ENCODE data around the gene HSPA12B.

Gene HSPA12B

GRCh38 chr20:3795511-3796468 is 63.3 kb downstream of the HSPA12B start, which contains the start of gene CDC25B:
CDC25B (plus strand) TSS chr20:3796310; CDS start chr20:3796532, 222 bp downstream.
- TF ChIP-seq POLR2A (IDR thresholded peaks at IDR 0.05; ENCODE audit: extremely low read depth, insufficient read length) (peak; percentile 46), MYC (IDR thresholded peaks at IDR 0.05; ENCODE audit: low read depth, low read length) (peak; percentile 75)
- TF ChIP-seq, protein P1, sequence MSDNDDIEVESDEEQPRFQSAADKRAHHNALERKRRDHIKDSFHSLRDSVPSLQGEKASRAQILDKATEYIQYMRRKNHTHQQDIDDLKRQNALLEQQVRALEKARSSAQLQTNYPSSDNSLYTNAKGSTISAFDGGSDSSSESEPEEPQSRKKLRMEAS (IDR thresholded peaks at IDR 0.05; ENCODE audit: low read depth, low read length), result peak; percentile 90
- TF ChIP-seq, protein P2, sequence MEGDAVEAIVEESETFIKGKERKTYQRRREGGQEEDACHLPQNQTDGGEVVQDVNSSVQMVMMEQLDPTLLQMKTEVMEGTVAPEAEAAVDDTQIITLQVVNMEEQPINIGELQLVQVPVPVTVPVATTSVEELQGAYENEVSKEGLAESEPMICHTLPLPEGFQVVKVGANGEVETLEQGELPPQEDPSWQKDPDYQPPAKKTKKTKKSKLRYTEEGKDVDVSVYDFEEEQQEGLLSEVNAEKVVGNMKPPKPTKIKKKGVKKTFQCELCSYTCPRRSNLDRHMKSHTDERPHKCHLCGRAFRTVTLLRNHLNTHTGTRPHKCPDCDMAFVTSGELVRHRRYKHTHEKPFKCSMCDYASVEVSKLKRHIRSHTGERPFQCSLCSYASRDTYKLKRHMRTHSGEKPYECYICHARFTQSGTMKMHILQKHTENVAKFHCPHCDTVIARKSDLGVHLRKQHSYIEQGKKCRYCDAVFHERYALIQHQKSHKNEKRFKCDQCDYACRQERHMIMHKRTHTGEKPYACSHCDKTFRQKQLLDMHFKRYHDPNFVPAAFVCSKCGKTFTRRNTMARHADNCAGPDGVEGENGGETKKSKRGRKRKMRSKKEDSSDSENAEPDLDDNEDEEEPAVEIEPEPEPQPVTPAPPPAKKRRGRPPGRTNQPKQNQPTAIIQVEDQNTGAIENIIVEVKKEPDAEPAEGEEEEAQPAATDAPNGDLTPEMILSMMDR (IDR thresholded peaks at IDR 0.05; ENCODE audit: low read depth, low read length), result peak; percentile 23
- peak within 1 kb of the TSS; percentile 81 for H3K4me3 ChIP-seq (ENCODE audit: low read depth, low read length)
- DNase-seq (ENCODE audit: low read depth), result peak; percentile 95

DNA sequence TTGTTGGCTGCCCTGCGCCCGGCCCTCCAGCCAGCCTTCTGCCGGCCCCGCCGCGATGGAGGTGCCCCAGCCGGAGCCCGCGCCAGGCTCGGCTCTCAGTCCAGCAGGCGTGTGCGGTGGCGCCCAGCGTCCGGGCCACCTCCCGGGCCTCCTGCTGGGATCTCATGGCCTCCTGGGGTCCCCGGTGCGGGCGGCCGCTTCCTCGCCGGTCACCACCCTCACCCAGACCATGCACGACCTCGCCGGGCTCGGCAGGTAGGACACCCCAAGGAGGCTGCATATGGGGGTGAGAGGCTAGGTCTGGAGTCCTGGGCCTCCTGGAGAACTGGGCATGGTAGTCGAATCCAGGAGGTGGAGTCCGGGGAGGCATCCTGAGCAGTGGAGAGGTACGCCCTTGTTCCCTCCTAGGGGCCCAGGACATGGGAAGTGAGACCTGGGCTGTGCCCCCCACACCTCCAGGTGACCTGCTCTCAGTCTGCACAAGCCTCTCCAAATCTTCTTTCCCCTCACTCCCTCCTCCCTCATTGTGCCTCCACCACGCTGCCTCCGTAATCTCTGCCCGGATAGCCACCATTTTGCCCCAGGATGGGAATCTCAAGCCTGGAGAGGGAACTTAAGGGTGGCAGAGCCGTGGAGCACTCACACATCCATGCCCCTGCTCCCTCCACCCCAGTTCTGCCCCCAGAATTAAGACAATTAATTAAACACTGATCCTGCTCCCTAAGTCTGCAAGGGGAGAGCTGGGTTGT is 64.2 kb downstream of the HSPA12B start:
- no peak for DNase-seq (ENCODE audit: low read depth)
- TF ChIP-seq, protein P1 (IDR thresholded peaks at IDR 0.05; ENCODE audit: low read depth, low read length), result no peak
- TF ChIP-seq, protein P2 (IDR thresholded peaks at IDR 0.05; ENCODE audit: low read depth, low read length), result no peak
- TF ChIP-seq MYC (IDR thresholded peaks at IDR 0.05; ENCODE audit: low read depth, low read length) (no peak), POLR2A (IDR thresholded peaks at IDR 0.05; ENCODE audit: extremely low read depth, insufficient read length) (no peak)
- H3K4me3 ChIP-seq (ENCODE audit: low read depth, low read length), result peak overlapping the region; percentile 77

GRCh38 chr20:3797226-3797545 is 64.7 kb downstream of the HSPA12B start:
- peak overlapping the region; percentile 77 for H3K4me3 ChIP-seq (ENCODE audit: low read depth, low read length)
- no peak for DNase-seq (ENCODE audit: low read depth)
- no peak for TF ChIP-seq POLR2A (IDR thresholded peaks at IDR 0.05; ENCODE audit: extremely low read depth, insufficient read length)

DNA sequence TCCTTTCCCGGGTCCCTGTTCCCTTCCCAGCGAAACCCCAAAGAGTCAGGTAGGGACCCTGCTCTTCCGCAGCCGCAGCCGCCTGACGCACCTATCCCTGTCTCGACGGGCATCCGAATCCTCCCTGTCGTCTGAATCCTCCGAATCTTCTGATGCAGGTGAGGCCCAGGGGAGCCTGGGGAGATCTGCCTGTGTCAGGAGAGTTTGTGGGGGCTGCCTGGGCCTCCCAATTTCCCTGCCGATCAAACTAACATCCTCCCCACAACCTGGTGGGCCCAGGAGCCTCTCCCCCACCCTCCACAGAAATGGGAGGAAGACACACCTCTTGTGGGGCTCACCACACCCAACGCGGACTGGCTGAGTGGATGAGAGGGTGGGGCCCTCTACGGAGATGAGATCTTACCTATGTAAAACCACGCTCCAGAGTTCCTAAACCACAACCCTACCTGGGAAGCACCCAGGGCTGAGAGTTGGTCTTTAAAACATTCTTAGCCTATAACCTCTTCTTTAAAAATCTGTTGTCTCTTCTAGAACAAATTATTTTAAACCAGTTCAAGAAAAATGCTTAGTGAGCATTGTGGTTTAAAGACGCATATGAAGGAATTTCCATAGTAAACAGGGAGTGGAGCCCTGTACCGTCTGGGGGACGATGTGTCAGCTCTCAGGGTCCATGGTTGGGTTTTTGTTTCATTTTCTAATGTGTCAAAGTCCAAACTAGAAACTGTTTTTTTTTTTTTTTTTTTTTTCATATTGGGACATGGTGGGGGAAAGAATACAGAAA is 65.3 kb downstream of the HSPA12B start:
- TF ChIP-seq POLR2A (IDR thresholded peaks at IDR 0.05; ENCODE audit: extremely low read depth, insufficient read length), result no peak
- TF ChIP-seq MYC (IDR thresholded peaks at IDR 0.05; ENCODE audit: low read depth, low read length), result no peak
- TF ChIP-seq, protein P2 (IDR thresholded peaks at IDR 0.05; ENCODE audit: low read depth, low read length), result no peak
- TF ChIP-seq, protein P1 (IDR thresholded peaks at IDR 0.05; ENCODE audit: low read depth, low read length), result no peak
- H3K4me3 ChIP-seq (ENCODE audit: low read depth, low read length), result peak overlapping the region; percentile 77
- DNase-seq (ENCODE audit: low read depth), result no peak

GRCh38 chr20:3798373-3798768 is 65.9 kb downstream of the HSPA12B start:
- H3K4me3 ChIP-seq (ENCODE audit: low read depth, low read length), result no peak overlapping the region
- DNase-seq (ENCODE audit: low read depth), result no peak
- TF ChIP-seq, protein P2 (IDR thresholded peaks at IDR 0.05; ENCODE audit: low read depth, low read length), result no peak
- TF ChIP-seq MYC (IDR thresholded peaks at IDR 0.05; ENCODE audit: low read depth, low read length) (no peak), POLR2A (IDR thresholded peaks at IDR 0.05; ENCODE audit: extremely low read depth, insufficient read length) (no peak)
- TF ChIP-seq, protein P1 (IDR thresholded peaks at IDR 0.05; ENCODE audit: low read depth, low read length), result no peak

Data from NB4 (cell line).